ENCODE results near the gene TMEM30A.

TMEM30A gene

GRCh38 chr6:75211920-75212590 lies 72.5 kb downstream of the TMEM30A start:
- H3K4me3 ChIP-seq (ENCODE audit: low read depth, low read length) = no peak overlapping the region
- TF ChIP-seq, protein P1, sequence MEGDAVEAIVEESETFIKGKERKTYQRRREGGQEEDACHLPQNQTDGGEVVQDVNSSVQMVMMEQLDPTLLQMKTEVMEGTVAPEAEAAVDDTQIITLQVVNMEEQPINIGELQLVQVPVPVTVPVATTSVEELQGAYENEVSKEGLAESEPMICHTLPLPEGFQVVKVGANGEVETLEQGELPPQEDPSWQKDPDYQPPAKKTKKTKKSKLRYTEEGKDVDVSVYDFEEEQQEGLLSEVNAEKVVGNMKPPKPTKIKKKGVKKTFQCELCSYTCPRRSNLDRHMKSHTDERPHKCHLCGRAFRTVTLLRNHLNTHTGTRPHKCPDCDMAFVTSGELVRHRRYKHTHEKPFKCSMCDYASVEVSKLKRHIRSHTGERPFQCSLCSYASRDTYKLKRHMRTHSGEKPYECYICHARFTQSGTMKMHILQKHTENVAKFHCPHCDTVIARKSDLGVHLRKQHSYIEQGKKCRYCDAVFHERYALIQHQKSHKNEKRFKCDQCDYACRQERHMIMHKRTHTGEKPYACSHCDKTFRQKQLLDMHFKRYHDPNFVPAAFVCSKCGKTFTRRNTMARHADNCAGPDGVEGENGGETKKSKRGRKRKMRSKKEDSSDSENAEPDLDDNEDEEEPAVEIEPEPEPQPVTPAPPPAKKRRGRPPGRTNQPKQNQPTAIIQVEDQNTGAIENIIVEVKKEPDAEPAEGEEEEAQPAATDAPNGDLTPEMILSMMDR (IDR thresholded peaks at IDR 0.05; ENCODE audit: borderline replicate concordance, insufficient read depth, low read depth, low read length) = no peak

- H3K4me3 ChIP-seq (ENCODE audit: low read depth, low read length) = no peak overlapping the region
- TF ChIP-seq, protein P1 (IDR thresholded peaks at IDR 0.05; ENCODE audit: borderline replicate concordance, insufficient read depth, low read depth, low read length) = peak; percentile 57; the same call in 1 of the 2 replicates
These were observed 73.5 kb downstream of the TMEM30A start for GRCh38 chr6:75210885-75211739.

DNA sequence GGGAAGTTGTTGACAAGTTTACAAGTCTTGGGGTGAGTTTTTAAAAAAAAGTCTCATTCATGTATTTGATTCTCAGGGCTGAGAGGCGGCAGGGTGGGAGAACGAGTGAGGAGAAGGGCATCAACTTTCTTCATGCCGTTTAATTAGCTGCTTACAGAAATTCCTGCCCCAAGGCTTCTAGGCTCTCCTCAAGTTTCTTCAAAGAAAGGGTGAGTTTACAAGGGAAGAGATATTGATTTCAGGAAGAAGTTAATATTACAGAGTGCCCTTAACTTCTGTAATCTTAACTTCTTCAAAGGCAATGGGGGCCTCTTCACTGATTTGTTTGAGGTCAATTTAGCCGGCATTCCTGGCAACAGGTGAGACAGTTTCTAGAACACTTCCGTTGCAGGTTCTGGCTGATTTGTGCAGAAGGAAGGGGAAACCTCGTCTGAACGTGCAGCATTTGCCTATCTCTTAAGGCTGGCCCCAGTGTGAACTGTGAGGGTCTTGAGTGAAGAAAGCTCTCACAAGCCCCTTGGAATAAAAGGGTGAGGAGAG lies 75.3 kb downstream of the TMEM30A start:
- TF ChIP-seq, protein P1 (IDR thresholded peaks at IDR 0.05; ENCODE audit: borderline replicate concordance, insufficient read depth, low read depth, low read length) = no peak
- H3K4me3 ChIP-seq (ENCODE audit: low read depth, low read length) = no peak overlapping the region

GRCh38 chr6:75208298-75209183 lies 76.1 kb downstream of the TMEM30A start:
- H3K4me3 ChIP-seq (ENCODE audit: low read depth, low read length) = no peak overlapping the region
- TF ChIP-seq, protein P1 (IDR thresholded peaks at IDR 0.05; ENCODE audit: borderline replicate concordance, insufficient read depth, low read depth, low read length) = peak; percentile 74

- H3K4me3 ChIP-seq (ENCODE audit: low read depth, low read length) = no peak overlapping the region
- TF ChIP-seq, protein P1 (IDR thresholded peaks at IDR 0.05; ENCODE audit: borderline replicate concordance, insufficient read depth, low read depth, low read length) = no peak
These were observed 77.8 kb downstream of the TMEM30A start for GRCh38 chr6:75206576-75207342.
